ENCODE measurements around the gene NUS1. TPM values are rescaled to one million over a fixed set of nuclear protein-coding genes. Genes with fewer than 3 reads are reported as not detected.
A peak's percentile ranks its signal among the peaks of the same experiment; 100 is the strongest.

The NUS1 gene
- total and polyA plus RNA-seq, 10 of the 15 experiments (the other 5 are each of a cell fraction or from before 2014, with no cell fraction given): 16.7 to 46.5 (median 22.1) TPM

DNA sequence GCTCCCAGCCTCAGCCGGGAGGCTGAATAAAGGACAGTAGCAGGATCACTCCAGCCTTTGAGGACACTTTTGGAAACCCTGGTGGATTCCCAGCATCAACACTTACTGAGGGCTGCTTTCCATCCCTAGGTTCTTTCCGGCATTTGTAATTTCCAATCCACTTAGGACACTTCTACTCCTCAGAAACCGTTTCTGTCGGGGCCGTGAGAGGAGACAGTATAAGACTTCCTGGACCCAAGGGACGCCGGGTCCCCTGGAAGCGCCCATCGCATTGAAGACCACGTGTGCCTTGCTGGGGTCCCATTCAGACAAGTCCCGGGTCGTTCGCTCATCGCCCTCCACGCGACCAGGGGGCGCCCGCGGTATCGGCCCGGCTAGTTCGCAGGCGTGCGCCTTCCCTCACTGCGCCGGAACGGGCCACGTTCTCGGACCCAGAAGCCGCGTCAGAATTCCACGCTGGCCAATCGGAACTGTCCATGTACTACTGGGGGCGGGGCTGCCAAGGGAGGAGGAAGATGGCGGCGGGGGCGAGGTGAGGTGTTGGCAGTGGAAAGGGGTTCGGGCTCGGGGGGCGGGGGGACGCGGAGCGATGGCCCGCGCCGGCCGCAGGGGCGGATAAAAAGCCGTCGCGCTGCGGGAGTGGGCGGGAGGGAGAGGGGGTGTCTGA lies at the start of gene NUS1 (continued):
- TF ChIP-seq ZNF622 (IDR thresholded peaks at IDR 0.05): no peak
- TF ChIP-seq CBFB (IDR thresholded peaks at IDR 0.05; ENCODE audit: low read depth): no peak
- TF ChIP-seq CHD2 (IDR thresholded peaks at IDR 0.05; ENCODE audit: borderline replicate concordance, low read depth, low read length): peak; percentile 62; the same call in 1 of the 2 replicates
- TF ChIP-seq, protein P1, sequence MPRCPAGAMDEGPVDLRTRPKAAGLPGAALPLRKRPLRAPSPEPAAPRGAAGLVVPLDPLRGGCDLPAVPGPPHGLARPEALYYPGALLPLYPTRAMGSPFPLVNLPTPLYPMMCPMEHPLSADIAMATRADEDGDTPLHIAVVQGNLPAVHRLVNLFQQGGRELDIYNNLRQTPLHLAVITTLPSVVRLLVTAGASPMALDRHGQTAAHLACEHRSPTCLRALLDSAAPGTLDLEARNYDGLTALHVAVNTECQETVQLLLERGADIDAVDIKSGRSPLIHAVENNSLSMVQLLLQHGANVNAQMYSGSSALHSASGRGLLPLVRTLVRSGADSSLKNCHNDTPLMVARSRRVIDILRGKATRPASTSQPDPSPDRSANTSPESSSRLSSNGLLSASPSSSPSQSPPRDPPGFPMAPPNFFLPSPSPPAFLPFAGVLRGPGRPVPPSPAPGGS (IDR thresholded peaks at IDR 0.05; ENCODE audit: borderline replicate concordance, insufficient read depth, low read depth, low read length, poor library complexity, severe bottlenecking): no peak

DNA sequence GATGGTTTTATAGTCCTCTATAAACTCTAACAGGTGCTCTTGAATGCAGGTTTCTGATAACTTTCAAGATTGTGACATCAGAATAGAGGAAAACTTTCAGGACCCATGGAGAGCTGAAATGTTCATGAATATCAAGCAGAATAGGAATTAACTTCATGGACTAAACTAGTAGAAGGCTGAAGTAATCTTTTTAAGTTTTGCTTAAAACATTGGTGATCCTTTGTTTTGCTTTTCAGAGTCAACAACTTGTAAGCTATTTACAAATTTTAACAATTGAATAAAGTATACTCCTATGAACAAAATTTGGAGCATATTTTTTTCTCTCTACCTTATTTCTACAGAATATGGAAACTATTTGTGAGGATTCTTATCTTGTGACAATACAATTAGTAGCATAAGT lies 47.7 kb upstream of the NUS1 start:
- intact Hi-C loops (cut with micrococcal nuclease; ENCODE audit: unreplicated experiment): no loop called here
- no peaks in the 10 kb centered on the region for H3K4me1 ChIP-seq (ENCODE audit: control insufficient read depth, insufficient read depth, low read length)
- TF ChIP-seq CHD2 (IDR thresholded peaks at IDR 0.05; ENCODE audit: borderline replicate concordance, low read depth, low read length) (no peak), FOS (IDR thresholded peaks at IDR 0.05; ENCODE audit: borderline replicate concordance, extremely low read depth, insufficient read length) (no peak), STAT1 (conservative IDR thresholded peaks at IDR 0.05) (no peak), SMAD5 (IDR thresholded peaks at IDR 0.05; ENCODE audit: low read depth) (no peak), NFXL1 (IDR thresholded peaks at IDR 0.05; ENCODE audit: borderline replicate concordance) (no peak), MEF2A (IDR thresholded peaks at IDR 0.05; ENCODE audit: insufficient read depth, low read depth, low read length) (no peak), WRNIP1 (IDR thresholded peaks at IDR 0.05; ENCODE audit: borderline replicate concordance, low read depth, low read length) (no peak)
- TF ChIP-seq, protein P2, sequence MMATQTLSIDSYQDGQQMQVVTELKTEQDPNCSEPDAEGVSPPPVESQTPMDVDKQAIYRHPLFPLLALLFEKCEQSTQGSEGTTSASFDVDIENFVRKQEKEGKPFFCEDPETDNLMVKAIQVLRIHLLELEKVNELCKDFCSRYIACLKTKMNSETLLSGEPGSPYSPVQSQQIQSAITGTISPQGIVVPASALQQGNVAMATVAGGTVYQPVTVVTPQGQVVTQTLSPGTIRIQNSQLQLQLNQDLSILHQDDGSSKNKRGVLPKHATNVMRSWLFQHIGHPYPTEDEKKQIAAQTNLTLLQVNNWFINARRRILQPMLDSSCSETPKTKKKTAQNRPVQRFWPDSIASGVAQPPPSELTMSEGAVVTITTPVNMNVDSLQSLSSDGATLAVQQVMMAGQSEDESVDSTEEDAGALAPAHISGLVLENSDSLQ (IDR thresholded peaks at IDR 0.05): no peak
- TF ChIP-seq, protein P3, sequence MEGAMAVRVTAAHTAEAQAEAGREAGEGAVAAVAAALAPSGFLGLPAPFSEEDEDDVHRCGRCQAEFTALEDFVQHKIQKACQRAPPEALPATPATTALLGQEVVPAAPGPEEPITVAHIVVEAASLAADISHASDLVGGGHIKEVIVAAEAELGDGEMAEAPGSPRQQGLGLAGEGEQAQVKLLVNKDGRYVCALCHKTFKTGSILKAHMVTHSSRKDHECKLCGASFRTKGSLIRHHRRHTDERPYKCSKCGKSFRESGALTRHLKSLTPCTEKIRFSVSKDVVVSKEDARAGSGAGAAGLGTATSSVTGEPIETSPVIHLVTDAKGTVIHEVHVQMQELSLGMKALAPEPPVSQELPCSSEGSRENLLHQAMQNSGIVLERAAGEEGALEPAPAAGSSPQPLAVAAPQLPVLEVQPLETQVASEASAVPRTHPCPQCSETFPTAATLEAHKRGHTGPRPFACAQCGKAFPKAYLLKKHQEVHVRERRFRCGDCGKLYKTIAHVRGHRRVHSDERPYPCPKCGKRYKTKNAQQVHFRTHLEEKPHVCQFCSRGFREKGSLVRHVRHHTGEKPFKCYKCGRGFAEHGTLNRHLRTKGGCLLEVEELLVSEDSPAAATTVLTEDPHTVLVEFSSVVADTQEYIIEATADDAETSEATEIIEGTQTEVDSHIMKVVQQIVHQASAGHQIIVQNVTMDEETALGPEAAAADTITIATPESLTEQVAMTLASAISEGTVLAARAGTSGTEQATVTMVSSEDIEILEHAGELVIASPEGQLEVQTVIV (IDR thresholded peaks at IDR 0.05; ENCODE audit: borderline replicate concordance, partially characterized antibody): no peak
- FAIRE-seq (no peak), ATAC-seq (no peak), DNase-seq (ENCODE audit: low read depth, low spot score) (no peak)
- BruUV-seq (replicated peaks): no TSS peak
- no peak overlapping the region for H3K9ac ChIP-seq (ENCODE audit: control insufficient read depth, insufficient read depth, low read length)
- ChIA-PET RAD21 (ENCODE audit: unreplicated experiment) (no interaction called here), SMC1A (ENCODE audit: uncharacterized antibody, unreplicated experiment) (no interaction called here), POLR2A (no interaction called here), CTCF (no interaction called here)
- no peak overlapping the region for H2AFZ ChIP-seq (ENCODE audit: control insufficient read depth, low read depth, low read length)
- no peaks in the 10 kb centered on the region for H3K36me3 ChIP-seq (ENCODE audit: control insufficient read depth in 2 of 2, insufficient read depth in 2 of 2, low read length in 1 of 2)
- H4K20me1 ChIP-seq (ENCODE audit: control insufficient read depth, insufficient read depth): no peaks in the 10 kb centered on the region
- H3K9me3 ChIP-seq (replicated peaks; ENCODE audit: control insufficient read depth, insufficient read depth, low read length): no peaks in the 10 kb centered on the region; the same call in 2 of the 3 replicates
- no peak overlapping the region for H3K27ac ChIP-seq (ENCODE audit: control insufficient read depth, insufficient read depth)
- no peaks in the 10 kb centered on the region for H3K27me3 ChIP-seq (replicated peaks in 1 of 2; ENCODE audit: control insufficient read depth in 2 of 2, insufficient read depth in 2 of 2, low read length in 1 of 2)
- H3K4me3 ChIP-seq: no peak overlapping the region
- H3K4me2 ChIP-seq (ENCODE audit: control insufficient read depth, insufficient read depth): no peak overlapping the region
- in situ Hi-C loops (cut with MboI): no loop called here
- H3K79me2 ChIP-seq (ENCODE audit: control insufficient read depth, insufficient read depth, low read length): no peaks in the 10 kb centered on the region
